Measurements from ENCODE around the gene HS6ST2. TPM values are rescaled to one million over a fixed set of nuclear protein-coding genes. Genes with fewer than 3 reads are reported as not detected.

Gene HS6ST2
- total RNA-seq, 1 donor from 2014 or later: not detected

- intact Hi-C loops (cut with DNase I): no loop called here
- Histone ChIP-seq H3K27me3 (no peaks in the 10 kb centered on the region), H3K36me3 (no peaks in the 10 kb centered on the region), H3K9me3 (no peaks in the 10 kb centered on the region), H3K4me3 (no peak overlapping the region), H3K4me1 (no peaks in the 10 kb centered on the region), H3K27ac (no peak overlapping the region)
- no peak for TF ChIP-seq CTCF (IDR thresholded peaks at IDR 0.05)
- no peak for DNase-seq (ENCODE audit: low spot score in 2 of 2)
Observed at GRCh38 chrX:132875650-132876522, 82.5 kb downstream of the HS6ST2 start.

GRCh38 chrX:132862562-132862961, 95.9 kb downstream of the HS6ST2 start:
- no peak overlapping the region for H3K4me3 ChIP-seq
- H3K27me3 ChIP-seq: no peaks in the 10 kb centered on the region
- intact Hi-C loops (cut with DNase I): no loop called here
- TF ChIP-seq CTCF (IDR thresholded peaks at IDR 0.05): no peak
- no peak for DNase-seq (ENCODE audit: low spot score in 2 of 2)
- H3K9me3 ChIP-seq: no peaks in the 10 kb centered on the region
- no peaks in the 10 kb centered on the region for H3K4me1 ChIP-seq
- no peaks in the 10 kb centered on the region for H3K36me3 ChIP-seq
- no peak overlapping the region for H3K27ac ChIP-seq

GRCh38 chrX:132861076-132861475, 97.4 kb downstream of the HS6ST2 start:
- no peak for TF ChIP-seq CTCF (IDR thresholded peaks at IDR 0.05)
- H3K4me1 ChIP-seq: no peaks in the 10 kb centered on the region
- no peak overlapping the region for H3K27ac ChIP-seq
- intact Hi-C loops (cut with DNase I): no loop called here
- no peaks in the 10 kb centered on the region for H3K27me3 ChIP-seq
- no peaks in the 10 kb centered on the region for H3K36me3 ChIP-seq
- H3K9me3 ChIP-seq: no peaks in the 10 kb centered on the region
- no peak for DNase-seq (ENCODE audit: low spot score in 2 of 2)
- H3K4me3 ChIP-seq: no peak overlapping the region

GRCh38 chrX:132860200-132860599, 98.2 kb downstream of the HS6ST2 start:
- DNase-seq (ENCODE audit: low spot score in 2 of 2): no peak
- Histone ChIP-seq H3K9me3 (no peaks in the 10 kb centered on the region), H3K27ac (no peak overlapping the region), H3K4me3 (no peak overlapping the region), H3K4me1 (no peaks in the 10 kb centered on the region), H3K27me3 (no peaks in the 10 kb centered on the region), H3K36me3 (no peaks in the 10 kb centered on the region)
- intact Hi-C loops (cut with DNase I): no loop called here
- no peak for TF ChIP-seq CTCF (IDR thresholded peaks at IDR 0.05)

GRCh38 chrX:132858018-132858417, 100.4 kb downstream of the HS6ST2 start:
- Histone ChIP-seq H3K27ac (no peak overlapping the region), H3K4me1 (no peaks in the 10 kb centered on the region), H3K9me3 (no peaks in the 10 kb centered on the region), H3K36me3 (no peaks in the 10 kb centered on the region), H3K27me3 (no peaks in the 10 kb centered on the region), H3K4me3 (no peak overlapping the region)
- intact Hi-C loops (cut with DNase I): no loop called here
- no peak for TF ChIP-seq CTCF (IDR thresholded peaks at IDR 0.05)
- DNase-seq (ENCODE audit: low spot score in 2 of 2): no peak

Data from ascending aorta (tissue), 2 donors.